Renal pelvis (tissue), 4 donors: Measurements from ENCODE around the gene DHX38. TPM values are rescaled to one million over a fixed set of nuclear protein-coding genes. Genes with fewer than 3 reads are reported as not detected.

ENCODE experiments used
- DNase-seq: peaks from one replicate; pipeline ENCODE4 v3.0.0-alpha.2; 2013
- polyA plus RNA-seq, 3 donors: library from polyadenylated mRNA; unstranded; fragments of 120-200 nt; gene quantifications; one replicate each; pipeline ENCODE4 v1.2.1, GENCODE V29; 2013; ENCODE audit not compliant: insufficient read length in 3 of 3

Gene DHX38
- polyA plus RNA-seq, 3 donors: 71.1 to 84.9 (median 73.9) TPM

GRCh38 chr16:72112906-72113615 lies 19.4 kb downstream of the DHX38 start:
- DNase-seq: no peak

GRCh38 chr16:72113616-72113945 lies 19.9 kb downstream of the DHX38 start:
- DNase-seq: no peak

DNA sequence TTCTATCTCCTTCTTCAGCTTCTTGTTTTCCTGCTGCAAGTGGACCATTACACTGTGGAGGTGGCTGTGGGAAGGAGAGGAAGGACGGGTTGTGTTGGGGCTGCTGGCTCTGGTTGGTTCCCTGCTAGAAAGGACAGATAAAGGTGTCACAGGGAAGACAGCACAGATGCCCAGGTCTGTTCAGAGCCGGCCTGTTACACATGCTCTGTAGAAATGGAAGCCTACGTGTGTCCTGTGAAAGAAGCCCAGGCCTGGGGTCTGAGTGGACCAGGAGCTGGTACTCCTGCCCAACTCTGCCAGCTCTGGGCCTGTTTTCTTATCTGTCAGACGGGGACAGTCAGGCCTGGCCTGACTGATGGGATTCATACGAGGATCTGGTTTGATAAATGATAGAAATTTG lies 26.4 kb downstream of the DHX38 start:
- DNase-seq: no peak

- DNase-seq: no peak
Observed at GRCh38 chr16:72122308-72122707, 28.7 kb downstream of the DHX38 start.

DNA sequence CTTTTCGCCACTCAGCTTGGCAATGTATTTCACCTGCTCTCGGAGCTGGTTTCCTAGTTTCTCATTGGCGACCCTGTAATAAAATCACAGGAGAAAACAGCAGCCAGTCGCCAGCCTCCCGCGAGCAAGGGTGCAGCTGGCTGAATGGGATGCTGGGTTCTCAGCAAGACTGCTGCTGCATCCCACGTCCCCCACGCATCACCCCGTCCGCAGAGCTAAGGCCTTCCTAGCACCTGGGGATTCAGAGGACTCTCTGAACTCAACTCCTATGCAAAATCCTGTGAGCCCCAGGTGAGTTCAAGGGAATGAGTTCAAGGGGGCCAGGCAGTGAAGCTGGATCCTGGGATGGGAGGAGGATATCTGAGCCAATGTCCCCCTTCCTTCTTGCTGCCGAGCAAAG lies 29.3 kb downstream of the DHX38 start:
- DNase-seq: no peak

GRCh38 chr16:72123426-72123825 lies 29.8 kb downstream of the DHX38 start:
- no peak for DNase-seq

DNA sequence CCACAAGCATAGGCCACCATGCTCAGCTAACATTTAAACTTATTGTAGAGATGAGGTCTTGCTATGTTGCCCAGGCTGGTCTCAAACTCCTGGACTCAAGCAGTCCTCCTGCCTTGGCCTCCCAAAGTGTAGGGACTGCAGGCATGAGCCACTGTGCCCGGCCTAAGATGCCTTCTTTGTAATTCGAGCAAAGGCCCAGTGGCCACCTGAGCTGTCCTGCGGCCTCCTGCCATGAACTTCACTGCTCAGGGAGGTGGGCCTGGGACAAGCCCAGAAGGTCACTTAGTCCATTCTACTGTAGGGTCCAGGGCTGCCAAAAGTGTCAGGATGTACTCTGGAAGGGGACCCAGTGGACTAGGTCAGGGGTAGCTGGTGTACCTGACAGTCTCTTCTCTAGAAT lies 30.5 kb downstream of the DHX38 start:
- no peak for DNase-seq

- DNase-seq: peak; percentile 69
Observed at GRCh38 chr16:72124761-72125634, 31.4 kb downstream of the DHX38 start.

- DNase-seq: no peak
Observed at GRCh38 chr16:72125635-72126428, 32.2 kb downstream of the DHX38 start.

- DNase-seq: no peak
Observed at GRCh38 chr16:72126429-72126765, 32.8 kb downstream of the DHX38 start.

GRCh38 chr16:72128701-72129100 lies 35.1 kb downstream of the DHX38 start:
- DNase-seq: no peak

DNA sequence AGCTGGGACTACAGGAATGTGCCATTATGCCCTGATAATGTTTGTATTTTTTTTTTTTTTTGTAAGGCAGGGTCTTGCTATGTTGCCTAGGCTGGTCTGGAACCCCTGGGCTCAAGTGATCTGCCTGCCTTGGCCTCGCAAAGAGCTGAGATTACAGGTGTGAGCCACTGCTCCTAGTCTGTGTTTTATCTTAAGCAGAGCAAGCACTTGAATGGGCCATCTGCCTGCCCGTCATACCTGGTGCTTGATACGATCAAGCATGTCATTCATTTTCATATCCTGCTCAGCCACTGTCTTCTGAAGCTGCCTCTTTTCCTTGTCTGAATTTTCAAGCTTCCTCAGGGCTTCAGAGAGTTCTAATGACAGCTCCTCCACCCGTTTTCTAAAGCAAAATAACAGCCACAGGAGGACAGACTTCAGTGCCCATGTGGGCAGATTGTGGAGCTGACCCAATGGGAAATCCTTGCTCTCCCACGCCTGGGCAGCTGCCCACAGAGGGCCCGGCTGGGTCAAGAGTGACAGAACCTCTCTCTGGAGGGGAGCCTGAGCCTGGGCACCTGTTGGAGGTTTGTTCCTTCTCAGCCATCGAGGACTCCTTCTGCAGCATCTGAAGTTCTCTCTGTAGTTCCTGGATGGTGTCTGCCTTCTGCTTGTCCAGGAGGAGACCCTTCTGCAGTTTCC lies 36.5 kb downstream of the DHX38 start:
- DNase-seq: no peak

DNA sequence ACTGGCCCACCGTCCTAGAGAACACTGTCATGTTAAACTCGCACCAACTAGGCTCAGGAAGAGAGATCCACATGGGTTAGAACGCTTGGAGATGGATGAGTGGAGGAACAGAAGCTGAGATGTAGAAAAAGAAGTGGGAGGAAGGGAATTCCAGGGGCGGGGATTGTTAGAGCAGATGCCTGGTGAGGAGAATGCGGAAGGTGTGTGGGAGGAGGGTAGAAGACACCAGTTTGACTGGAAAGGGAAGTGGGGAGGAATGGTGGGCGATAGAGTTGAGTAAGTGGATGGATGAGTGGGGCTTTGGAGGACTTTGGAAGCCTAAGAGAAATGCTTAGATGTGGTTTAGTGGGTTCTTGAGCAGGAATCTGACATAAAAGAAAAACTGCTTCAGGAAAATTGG lies 37.4 kb downstream of the DHX38 start:
- DNase-seq: no peak

DNA sequence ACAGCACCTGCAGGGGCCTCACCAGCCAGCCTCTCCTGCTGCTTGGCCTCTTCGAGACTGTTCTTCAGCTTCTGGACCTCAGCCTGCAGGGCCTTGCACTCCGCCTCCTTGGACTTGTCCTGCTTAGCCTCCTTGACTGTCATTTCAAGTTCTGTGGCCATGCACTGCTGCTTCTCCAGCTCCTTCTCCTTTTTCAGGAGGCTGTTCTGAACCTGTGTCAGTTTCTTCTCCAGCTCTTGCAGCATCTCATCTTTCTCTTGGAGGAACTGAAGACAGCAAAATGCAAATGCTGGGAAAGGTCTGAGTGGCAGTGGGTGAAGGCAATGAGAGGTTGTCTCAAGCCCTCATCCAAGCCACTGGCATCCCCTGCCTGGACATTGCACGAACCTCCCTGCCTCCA lies 39.1 kb downstream of the DHX38 start:
- no peak for DNase-seq

GRCh38 chr16:72134507-72134906 lies 40.9 kb downstream of the DHX38 start:
- no peak for DNase-seq

GRCh38 chr16:72137380-72138063 lies 43.9 kb downstream of the DHX38 start:
- no peak for DNase-seq

DNA sequence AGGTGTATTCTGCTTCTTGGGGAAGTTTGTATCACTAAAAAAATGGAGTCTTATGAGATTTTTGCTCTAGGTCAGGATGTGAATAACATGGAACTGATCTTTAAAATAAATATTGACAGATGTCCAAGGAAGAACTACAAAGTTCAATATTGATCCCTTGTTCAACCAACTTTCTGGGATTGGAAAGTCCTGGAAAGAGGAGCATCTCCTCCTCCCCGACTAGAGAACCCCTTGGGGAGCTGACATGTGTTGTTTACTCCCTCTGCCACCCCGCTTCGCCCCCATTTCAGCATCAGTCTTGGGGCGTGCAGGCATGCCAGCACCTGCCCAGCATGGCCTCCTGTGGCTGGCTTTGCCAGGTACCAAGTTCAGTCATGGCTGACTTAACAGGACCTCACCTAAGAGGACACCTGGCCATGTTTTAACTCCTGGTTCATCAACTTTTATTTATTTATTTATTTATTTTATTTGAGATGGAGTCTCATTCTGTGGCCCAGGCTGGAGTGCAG lies 44.5 kb downstream of the DHX38 start:
- DNase-seq: no peak

- DNase-seq: no peak
Observed at GRCh38 chr16:72139908-72140307, 46.3 kb downstream of the DHX38 start.

DNA sequence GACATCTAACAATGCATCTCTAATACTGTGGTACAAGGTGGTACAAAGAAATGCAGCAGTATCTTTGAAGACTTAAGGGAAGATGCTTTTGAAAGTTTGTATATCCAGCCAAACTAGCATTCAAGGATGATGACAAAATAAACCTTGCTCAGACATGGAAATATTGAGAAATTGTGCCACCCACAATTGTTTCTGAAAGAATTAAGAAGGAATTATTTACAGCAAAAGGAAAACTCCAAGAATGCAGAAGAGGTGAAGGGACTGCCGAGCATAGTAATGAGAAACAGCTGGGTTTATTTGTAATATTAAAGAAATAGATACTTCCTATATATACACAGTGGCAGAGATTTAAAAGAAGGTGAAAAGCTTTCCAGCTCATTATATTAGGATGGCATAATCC lies 48.8 kb downstream of the DHX38 start:
- no peak for DNase-seq

DNA sequence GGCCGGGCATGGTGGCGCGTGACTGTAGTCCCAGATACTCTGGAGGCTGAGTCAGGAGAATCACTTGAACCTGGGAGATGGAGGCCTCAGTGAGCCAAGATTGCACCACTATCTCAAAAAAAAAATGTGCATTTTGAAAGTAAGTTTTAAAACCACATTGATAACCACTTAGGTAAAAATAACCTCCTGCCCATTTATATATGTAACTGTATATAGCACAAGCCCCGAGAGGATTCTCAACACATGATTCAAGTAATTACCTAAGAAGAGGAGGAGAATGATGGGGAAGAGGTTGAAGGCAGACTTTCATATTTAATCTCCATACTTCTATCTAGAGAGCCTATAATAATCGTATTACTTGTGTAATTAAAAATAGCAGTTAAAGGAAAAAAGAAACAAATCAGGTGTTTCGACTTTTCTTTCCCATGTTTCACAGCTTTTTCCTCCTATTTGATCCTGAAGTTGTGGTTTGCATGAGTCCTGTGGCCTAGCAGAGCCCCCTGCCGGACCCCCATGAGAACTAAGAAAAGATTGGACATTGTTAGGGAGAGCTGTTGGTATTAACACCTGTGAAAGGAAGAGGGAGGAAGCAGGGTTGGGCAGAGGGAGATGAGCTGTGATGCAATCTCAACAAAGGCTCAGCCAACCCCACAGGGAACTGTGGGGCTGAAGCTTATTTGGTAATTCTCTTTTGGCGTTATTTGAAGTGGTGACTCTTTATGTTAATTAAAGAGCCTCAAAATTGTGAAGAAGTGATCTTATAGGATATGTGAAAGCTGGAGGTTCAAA lies 56.2 kb downstream of the DHX38 start:
- DNase-seq: no peak

- peak; percentile 17 for DNase-seq
Observed at GRCh38 chr16:72159386-72159785, 65.7 kb downstream of the DHX38 start.
